Peyer's patch (tissue), 4 donors: Measurements from ENCODE around the gene RDH16.

Experiments used
- POLR2A ChIP-seq, 2 donors: fragments of 450-650 bp; IDR thresholded peaks; one replicate each; pipeline ENCODE4 v1.5.1; 2017; ENCODE audit warnings: antibody characterized with exemption in 2 of 2, mild to moderate bottlenecking in 2 of 2, moderate library complexity in 2 of 2
- TF ChIP-seq, protein P1 (sequence below), 6 experiments: fragments of 450-650 bp in 4 of 6; fragments of 200-600 bp in 2 of 6; sonication (generic) in 1 of 6; IDR thresholded peaks; one replicate each; pipeline ENCODE4 v1.5.1; 2017 to 2019; ENCODE audit warnings: antibody characterized with exemption in 6 of 6, mild to moderate bottlenecking in 3 of 6, moderate library complexity in 1 of 6

- TF ChIP-seq, protein P1, sequence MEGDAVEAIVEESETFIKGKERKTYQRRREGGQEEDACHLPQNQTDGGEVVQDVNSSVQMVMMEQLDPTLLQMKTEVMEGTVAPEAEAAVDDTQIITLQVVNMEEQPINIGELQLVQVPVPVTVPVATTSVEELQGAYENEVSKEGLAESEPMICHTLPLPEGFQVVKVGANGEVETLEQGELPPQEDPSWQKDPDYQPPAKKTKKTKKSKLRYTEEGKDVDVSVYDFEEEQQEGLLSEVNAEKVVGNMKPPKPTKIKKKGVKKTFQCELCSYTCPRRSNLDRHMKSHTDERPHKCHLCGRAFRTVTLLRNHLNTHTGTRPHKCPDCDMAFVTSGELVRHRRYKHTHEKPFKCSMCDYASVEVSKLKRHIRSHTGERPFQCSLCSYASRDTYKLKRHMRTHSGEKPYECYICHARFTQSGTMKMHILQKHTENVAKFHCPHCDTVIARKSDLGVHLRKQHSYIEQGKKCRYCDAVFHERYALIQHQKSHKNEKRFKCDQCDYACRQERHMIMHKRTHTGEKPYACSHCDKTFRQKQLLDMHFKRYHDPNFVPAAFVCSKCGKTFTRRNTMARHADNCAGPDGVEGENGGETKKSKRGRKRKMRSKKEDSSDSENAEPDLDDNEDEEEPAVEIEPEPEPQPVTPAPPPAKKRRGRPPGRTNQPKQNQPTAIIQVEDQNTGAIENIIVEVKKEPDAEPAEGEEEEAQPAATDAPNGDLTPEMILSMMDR (IDR thresholded peaks at IDR 0.05) = no peak
- TF ChIP-seq POLR2A (IDR thresholded peaks at IDR 0.05) = no peak
Measured at GRCh38 chr12:56995930-56996496, 38.6 kb upstream of the RDH16 start.
